ENCODE results near the gene LRRC26. TPM values are rescaled to one million over a fixed set of nuclear protein-coding genes. Genes with fewer than 3 reads are reported as not detected.

The LRRC26 gene
- polyA plus RNA-seq, 6 donors from 2014 or later, result not detected

DNA sequence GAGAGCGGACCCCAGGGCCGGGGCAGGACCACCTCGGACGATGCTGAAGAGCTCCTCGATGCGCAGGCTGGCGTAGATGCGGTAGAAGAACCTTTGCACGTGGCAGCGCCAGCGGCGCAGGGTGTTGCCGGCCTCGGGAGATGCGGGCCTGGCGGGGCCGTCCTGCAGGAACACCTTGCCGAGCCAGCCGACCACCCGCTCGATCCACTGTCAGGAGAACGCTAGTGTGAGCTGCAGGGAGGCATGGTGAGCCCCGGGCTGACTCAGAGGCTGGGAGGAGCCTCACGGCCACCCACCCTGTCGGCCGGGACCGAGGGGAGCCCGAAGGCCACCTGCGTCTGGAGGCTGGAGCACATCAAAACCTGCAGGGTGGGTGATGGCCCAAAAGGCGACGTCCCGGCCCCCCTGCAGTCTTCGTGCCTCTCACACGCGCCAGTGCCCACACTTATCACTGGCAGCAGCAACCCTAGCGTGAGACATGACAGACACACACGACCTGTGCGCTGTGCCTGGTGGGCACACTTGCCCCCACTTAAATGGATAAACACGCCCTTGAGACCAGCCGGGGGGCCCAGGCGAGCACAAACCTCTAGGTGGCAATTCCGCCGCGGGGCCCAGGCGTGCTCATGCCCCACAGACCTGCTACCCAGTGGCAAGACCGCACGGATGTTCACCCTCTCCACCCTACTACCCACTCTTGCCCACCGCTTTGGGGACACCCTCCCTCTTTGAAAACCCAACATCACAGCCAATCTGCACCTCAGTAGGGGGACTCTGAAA is 15.2 kb upstream of the LRRC26 start:
- ATAC-seq (ENCODE audit: low read depth in 2 of 2) (no peak), DNase-seq (no peak)
- Mint-ChIP-seq H3K36me3 (peaks cover 0 to 13% of the 10 kb centered on the region in 2 donors), H3K4me1 (peaks cover 28 to 38% (median 36%) of the 10 kb centered on the region in 3 donors), H3K27me3 (no peaks in the 10 kb centered on the region), H3K27ac (peak overlapping the region in 1 of 6 donors; percentile 26), H3K9me3 (no peaks in the 10 kb centered on the region), H3K4me3 (peak overlapping the region in 2 of 8 donors; percentile 33 to 60)

DNA sequence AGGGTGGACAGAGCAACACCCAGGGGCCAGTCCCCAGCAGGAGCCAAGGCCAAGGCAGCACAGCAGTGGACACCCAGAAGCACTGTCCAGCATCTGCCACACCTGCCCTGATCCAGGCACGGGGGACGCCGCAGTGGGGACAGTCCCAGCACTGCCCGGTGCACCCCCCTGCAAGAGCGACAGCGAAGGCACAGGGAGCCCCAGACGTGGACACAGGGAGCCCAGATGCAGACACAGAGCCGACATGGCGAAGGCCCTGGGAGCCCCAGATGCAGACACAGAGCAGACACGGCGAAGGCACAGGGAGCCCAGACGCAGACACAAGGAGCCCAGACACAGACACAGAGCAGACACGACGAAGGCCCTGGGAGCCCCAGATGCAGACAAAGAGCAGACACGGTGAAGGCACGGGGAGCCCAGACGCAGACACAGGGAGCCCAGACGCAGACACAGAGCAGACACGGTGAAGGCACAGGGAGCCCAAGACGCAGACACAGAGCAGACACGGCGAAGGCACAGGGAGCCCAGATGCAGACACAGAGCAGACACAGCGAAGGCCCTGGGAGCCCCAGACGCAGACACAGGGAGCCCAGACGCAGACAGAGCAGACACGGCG is 14.2 kb upstream of the LRRC26 start:
- Mint-ChIP-seq H3K27ac (peak overlapping the region in 2 of 6 donors; percentile 16 to 22), H3K9me3 (no peaks in the 10 kb centered on the region), H3K36me3 (peaks cover 0 to 13% of the 10 kb centered on the region in 2 donors), H3K27me3 (no peaks in the 10 kb centered on the region), H3K4me1 (peaks cover 27 to 30% (median 29%) of the 10 kb centered on the region in 3 donors), H3K4me3 (peak overlapping the region in 5 of 8 donors; percentile 15 to 70 (median 38))
- DNase-seq (no peak), ATAC-seq (ENCODE audit: low read depth in 2 of 2) (no peak)

DNA sequence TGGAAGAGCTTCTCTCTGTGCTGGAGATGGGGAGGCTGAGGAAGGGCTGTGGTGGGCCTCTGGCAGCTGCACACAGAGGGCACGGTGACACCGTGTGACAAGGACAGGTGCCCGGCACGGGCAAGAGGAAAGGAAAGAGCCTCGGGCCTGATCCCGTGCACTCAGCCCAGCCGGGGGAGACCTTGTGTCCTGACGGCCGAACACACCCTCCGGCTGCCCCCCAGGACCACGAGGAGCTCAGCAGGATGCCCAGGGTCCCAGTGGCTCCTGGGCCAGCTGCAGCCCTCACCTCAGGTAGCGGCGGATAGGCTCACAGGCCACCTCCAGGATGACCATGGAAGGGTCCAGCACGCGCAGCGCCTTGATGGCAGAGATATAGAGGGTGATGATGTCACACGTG is 13.0 kb upstream of the LRRC26 start:
- H3K4me3 Mint-ChIP-seq, result peak overlapping the region in 1 of 8 donors; percentile 38
- H3K36me3 Mint-ChIP-seq, result peaks cover 0 to 13% of the 10 kb centered on the region in 2 donors

DNA sequence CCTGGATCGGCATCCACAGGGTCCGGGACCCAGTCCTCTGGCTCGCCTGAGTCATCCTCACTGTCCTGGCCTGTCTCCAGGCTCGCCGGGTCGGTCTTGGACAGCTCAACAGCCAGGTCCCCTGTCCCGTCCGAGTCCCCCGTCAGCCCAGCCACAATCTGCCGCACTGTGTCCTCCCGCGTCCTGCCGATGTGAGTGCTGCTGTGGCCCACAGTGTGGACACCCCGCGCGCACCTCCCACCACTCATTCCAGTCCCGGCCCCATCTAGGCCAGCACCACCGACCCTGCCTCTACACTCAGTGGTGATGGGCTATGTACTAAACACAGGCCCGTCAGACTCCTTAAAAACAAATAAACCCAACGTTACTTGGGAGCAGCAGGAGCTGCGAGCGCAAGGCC is 11.8 kb upstream of the LRRC26 start:
- Mint-ChIP-seq H3K9me3 (no peaks in the 10 kb centered on the region), H3K4me3 (peak overlapping the region in 1 of 8 donors; percentile 33), H3K36me3 (peaks cover 0 to 13% of the 10 kb centered on the region in 2 donors), H3K27me3 (no peaks in the 10 kb centered on the region), H3K4me1 (peaks cover 10 to 15% (median 13%) of the 10 kb centered on the region in 3 donors), H3K27ac (no peak overlapping the region)
- ATAC-seq (ENCODE audit: low read depth in 2 of 2) (no peak), DNase-seq (no peak)

More for the DNA sequence above, 13.0 kb upstream of the LRRC26 start:
- Mint-ChIP-seq H3K27me3 (no peaks in the 10 kb centered on the region), H3K9me3 (no peaks in the 10 kb centered on the region), H3K27ac (no peak overlapping the region), H3K4me1 (peaks cover 20 to 26% (median 25%) of the 10 kb centered on the region in 3 donors)
- ATAC-seq (ENCODE audit: low read depth in 2 of 2), result no peak
- DNase-seq, result no peak

DNA sequence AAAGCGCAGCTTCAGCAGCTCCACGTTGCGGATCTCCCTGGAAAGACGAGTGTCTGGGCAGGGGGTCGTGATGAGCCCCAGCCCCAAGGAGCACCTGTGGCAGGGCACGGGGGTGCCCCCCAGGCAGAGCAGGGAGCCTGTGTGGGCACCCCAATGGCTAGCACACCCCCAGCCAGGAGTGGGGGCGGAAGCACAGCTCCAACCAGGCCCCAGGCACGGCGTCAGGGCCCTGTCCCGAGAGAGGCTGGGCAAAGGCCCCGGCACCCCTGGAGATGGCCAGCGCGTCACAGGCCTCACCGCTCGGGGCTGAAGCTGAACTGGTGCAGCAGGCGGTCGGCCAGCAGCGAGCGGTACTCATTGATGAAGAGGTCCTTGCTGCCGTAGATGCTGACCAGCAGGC is 10.6 kb upstream of the LRRC26 start:
- H3K9me3 Mint-ChIP-seq, result no peaks in the 10 kb centered on the region
- H3K4me1 Mint-ChIP-seq, result peaks cover 3 to 15% (median 9%) of the 10 kb centered on the region in 3 donors
- ATAC-seq (ENCODE audit: low read depth in 2 of 2) (no peak), DNase-seq (no peak)
- no peaks in the 10 kb centered on the region for H3K27me3 Mint-ChIP-seq
- no peak overlapping the region for H3K4me3 Mint-ChIP-seq
- H3K27ac Mint-ChIP-seq, result no peak overlapping the region
- peaks cover 0 to 13% of the 10 kb centered on the region in 2 donors for H3K36me3 Mint-ChIP-seq

DNA sequence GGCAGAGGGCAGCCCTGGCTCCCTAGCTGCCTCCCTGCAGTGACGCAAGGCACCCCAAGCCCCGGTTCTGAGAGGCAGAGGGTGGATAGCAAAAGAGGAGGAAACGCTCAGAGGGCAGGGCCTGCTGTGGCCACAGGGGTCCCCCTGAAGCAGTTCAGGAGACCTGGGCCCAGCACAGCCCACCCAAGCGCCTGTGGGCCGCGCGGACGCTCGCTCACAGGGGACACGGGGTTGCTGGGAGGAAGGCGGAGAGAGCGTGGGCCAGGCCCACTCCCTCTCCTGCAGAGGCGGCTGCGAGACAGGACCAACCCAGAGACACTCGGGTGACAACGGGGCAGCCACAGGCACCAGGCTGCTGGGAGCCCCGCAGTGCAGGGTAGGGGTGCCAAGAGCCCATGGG is 9.9 kb upstream of the LRRC26 start:
- no peak for DNase-seq
- H3K27ac Mint-ChIP-seq, result no peak overlapping the region
- no peaks in the 10 kb centered on the region for H3K9me3 Mint-ChIP-seq
- ATAC-seq (ENCODE audit: low read depth in 2 of 2), result no peak
- H3K27me3 Mint-ChIP-seq, result no peaks in the 10 kb centered on the region
- H3K36me3 Mint-ChIP-seq, result peaks cover 0 to 13% of the 10 kb centered on the region in 2 donors
- peaks cover 0 to 15% (median 9%) of the 10 kb centered on the region in 3 donors for H3K4me1 Mint-ChIP-seq
- no peak overlapping the region for H3K4me3 Mint-ChIP-seq

DNA sequence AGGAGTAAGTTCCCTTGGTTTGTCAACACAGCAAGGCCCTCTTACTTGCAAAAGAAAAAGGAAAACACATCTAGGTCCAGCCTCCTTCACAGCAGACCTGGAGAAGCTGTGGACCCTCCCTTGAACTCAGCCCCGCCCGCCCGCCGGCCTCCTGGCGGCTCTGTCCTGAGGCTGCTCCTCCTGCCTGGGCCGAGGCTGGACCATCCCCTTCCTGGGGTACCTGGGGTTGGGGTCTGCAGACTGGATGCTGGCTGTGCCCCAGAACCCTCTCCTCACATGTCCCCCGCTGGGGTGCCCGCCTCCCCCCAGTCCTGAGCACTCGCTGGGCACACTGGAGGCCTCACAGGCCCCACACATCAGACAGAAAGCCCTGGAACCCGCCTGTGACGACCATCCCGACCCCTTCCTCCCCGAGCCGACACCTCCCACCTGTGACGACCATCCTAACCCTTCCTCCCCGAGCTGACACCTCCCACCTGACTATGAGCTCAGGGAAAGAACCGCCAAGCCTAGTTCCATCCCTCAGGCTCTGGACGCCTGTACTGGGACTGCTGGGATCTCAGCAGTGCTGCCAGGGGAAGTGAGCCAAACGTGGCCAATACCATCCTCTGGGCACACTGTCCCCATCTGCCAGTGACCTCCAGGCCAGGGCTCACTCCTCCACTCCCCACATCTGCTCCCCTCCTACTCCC is 9.2 kb upstream of the LRRC26 start:
- Mint-ChIP-seq H3K36me3 (peaks cover 0 to 9% of the 10 kb centered on the region in 2 donors), H3K4me3 (no peak overlapping the region)
- ATAC-seq (ENCODE audit: low read depth in 2 of 2), result no peak

DNA sequence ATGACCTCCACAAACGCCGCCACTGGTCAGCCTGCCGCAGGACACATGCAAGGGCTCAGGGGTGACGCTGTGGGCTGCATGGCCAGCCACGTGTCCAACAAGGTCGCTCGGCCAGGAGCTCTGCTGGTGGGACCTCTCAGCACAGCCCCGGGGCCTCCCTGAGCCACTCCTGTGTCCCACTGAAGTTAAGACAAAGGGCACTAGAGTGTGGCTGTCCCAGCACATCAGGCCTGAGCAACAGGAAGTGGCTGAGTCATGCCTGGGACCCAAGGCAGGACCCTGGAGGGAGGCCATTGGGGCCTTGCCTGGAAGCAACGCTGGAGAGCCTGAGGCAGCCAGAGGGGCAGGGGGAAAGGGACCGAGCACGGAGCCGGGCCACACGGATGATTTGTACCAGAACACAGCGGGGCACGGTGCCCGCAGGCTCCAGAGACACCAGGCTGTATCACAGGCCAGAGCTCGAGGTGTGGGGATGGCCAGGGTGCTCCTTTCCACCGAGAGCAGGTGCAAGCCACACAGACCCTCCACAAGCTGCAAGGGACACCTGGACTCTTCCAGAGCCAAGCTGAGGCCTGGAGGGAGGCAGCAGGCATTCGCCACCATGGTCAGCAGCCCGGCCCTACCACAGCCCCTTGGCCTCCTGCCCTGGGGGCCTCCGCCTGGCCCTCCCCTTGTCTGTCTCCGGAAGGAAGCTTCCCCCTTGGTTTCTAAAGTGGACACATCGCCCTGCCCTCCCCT is 8.5 kb upstream of the LRRC26 start:
- peaks cover 0 to 10% (median under 1%) of the 10 kb centered on the region in 3 donors for H3K4me1 Mint-ChIP-seq
- no peak overlapping the region for H3K4me3 Mint-ChIP-seq
- H3K27me3 Mint-ChIP-seq, result no peaks in the 10 kb centered on the region
- no peaks in the 10 kb centered on the region for H3K9me3 Mint-ChIP-seq
- peaks cover 0 to 2% of the 10 kb centered on the region in 2 donors for H3K36me3 Mint-ChIP-seq
- ATAC-seq (ENCODE audit: low read depth in 2 of 2), result no peak
- peak overlapping the region in 1 of 6 donors; percentile 63 for H3K27ac Mint-ChIP-seq
- DNase-seq, result no peak

More for the DNA sequence above, 9.2 kb upstream of the LRRC26 start:
- no peaks in the 10 kb centered on the region for H3K9me3 Mint-ChIP-seq
- DNase-seq, result no peak
- H3K27ac Mint-ChIP-seq, result no peak overlapping the region
- peaks cover 0 to 12% (median 3%) of the 10 kb centered on the region in 3 donors for H3K4me1 Mint-ChIP-seq
- H3K27me3 Mint-ChIP-seq, result no peaks in the 10 kb centered on the region

DNA sequence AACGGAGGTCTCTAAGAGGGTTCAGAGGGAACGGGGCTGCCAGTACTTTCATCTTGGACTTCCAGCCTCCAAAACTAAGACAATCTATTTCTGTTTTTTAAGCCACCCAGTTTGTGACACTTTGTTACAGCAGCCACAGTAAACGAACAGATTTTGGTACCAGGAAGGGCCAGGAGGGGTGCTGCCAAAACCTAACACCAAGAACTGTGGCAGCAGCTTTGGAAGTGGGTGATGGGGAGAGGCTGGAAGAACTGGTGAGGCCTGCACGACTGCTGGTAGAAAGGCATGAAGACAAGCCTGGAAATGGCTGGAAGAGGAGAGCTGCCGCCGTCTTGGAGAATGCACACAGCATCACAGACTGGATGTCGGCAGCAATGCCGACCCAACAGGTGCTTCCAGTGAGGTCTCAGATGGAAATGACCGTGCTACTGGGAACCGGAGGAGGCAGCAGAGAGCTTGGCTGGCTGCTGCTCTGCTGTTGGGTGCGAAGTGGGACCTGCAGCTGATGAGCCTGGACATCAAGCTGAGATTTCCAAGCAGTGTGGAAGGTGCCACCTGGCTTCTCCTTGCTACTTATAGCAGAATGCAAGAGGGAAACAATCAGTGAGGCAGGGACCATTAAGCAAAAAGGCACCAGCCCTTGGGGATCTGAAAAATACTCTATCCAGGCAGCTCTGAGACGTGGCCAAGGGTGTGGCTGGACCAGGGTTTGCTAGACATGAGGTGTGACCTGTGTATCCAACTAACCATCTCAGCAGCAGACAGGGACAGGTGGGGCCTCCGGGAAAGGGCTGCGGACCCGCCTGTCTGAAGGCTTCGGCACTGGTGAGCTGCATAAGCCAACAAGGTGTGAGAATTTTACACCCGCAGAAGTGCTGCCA is 6.7 kb upstream of the LRRC26 start:
- H3K4me3 Mint-ChIP-seq, result peak overlapping the region in 1 of 8 donors; percentile 21
- no peak for DNase-seq
- H3K27me3 Mint-ChIP-seq, result peaks cover 0 to 2% (median 0%) of the 10 kb centered on the region in 3 donors
- no peaks in the 10 kb centered on the region for H3K36me3 Mint-ChIP-seq
- ATAC-seq (ENCODE audit: low read depth in 2 of 2), result peak; percentile 62 to 66
- peak overlapping the region in 3 of 6 donors; percentile 19 to 76 (median 23) for H3K27ac Mint-ChIP-seq
- H3K9me3 Mint-ChIP-seq, result no peaks in the 10 kb centered on the region
- peaks cover 0 to 10% (median 4%) of the 10 kb centered on the region in 3 donors for H3K4me1 Mint-ChIP-seq

DNA sequence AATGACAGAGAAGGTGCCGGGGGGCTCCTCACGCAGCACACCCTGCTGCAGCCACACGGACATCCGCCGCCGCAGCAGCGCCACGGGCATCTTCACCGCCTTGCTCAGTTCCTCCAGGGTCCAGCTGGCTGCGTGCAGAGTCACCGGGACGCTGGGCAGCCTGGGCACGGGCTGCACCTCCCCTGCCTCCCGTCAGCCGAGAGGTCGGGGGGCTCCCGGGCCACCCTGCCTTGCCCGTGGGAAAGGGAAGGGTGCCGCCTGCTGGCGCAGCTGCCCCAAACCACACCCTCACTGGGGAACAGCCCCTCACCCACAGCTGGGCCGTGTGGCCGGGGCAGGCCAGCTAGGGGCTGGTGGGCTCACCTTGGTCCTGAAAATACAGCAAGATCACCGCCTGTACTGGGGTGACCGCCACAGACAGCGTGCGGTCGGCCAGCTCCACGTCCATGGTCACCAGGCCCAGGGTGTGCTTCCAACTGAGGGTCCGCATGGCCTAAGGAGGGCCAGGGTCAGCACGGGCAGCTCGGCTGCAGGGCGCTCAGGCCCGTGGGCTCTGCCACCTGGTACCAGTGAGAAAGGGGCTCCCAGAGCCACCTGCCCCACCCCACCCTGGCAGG is 5.6 kb upstream of the LRRC26 start:
- peak; percentile 19 to 34 for ATAC-seq (ENCODE audit: low read depth in 2 of 2)
- peak overlapping the region in 2 of 6 donors; percentile 23 to 63 for H3K27ac Mint-ChIP-seq
- H3K27me3 Mint-ChIP-seq, result peaks cover 0 to 13% (median 2%) of the 10 kb centered on the region in 3 donors
- no peak for DNase-seq
- H3K4me3 Mint-ChIP-seq, result peak overlapping the region in 1 of 8 donors; percentile 68
- H3K9me3 Mint-ChIP-seq, result no peaks in the 10 kb centered on the region
- H3K4me1 Mint-ChIP-seq, result peaks cover 0 to 10% (median 6%) of the 10 kb centered on the region in 3 donors
- no peaks in the 10 kb centered on the region for H3K36me3 Mint-ChIP-seq

DNA sequence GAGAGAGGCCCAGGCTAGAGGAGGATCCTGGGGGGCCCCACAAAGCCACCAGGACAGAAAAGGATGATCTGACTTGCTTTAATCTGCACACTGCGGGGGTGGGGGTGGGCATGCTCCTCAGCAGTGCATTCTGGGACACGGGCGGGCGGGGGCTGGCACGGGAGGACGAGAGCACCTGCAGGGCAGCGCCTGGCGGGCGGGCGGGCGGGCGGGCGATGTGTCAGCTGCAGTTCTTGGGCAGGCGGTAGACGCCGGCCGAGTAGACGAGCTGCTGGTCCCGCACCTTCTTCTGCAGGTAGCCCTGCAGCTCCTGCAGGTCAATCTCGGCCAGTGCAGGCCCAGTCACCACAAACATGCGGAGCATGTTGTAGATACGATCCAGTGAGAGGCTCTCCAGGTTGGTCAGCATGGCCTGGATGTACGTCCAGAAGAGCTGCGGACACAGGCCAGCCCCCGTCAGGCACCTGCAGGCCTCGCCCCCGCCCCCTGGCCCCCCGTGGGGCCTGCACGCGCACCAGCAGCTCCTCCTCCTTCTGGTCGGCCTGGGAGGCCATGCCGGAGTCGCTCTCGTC is 5.0 kb upstream of the LRRC26 start:
- peak overlapping the region in 1 of 8 donors; percentile 68 for H3K4me3 Mint-ChIP-seq
- H3K27me3 Mint-ChIP-seq, result peaks cover 0 to 19% (median 8%) of the 10 kb centered on the region in 3 donors
- H3K4me1 Mint-ChIP-seq, result peaks cover 0 to 12% (median 10%) of the 10 kb centered on the region in 3 donors
- H3K27ac Mint-ChIP-seq, result peak overlapping the region in 1 of 6 donors; percentile 63
- H3K9me3 Mint-ChIP-seq, result no peaks in the 10 kb centered on the region
- H3K36me3 Mint-ChIP-seq, result no peaks in the 10 kb centered on the region
- DNase-seq (no peak), ATAC-seq (ENCODE audit: low read depth in 2 of 2) (no peak)
